HepG2 (cell line): Measurements from ENCODE around the gene ADAMTS4. TPM values are rescaled to one million over a fixed set of nuclear protein-coding genes. Genes with fewer than 3 reads are reported as not detected.
A peak's percentile ranks its signal among the peaks of the same experiment; 100 is the strongest.

ENCODE experiments used
- AGO1 ChIP-seq: fragments of 200-400 bp; formaldehyde crosslinking; IDR thresholded peaks from 2 replicates; pipeline ENCODE4 v1.6.1; 2017; ENCODE audit warnings: mild to moderate bottlenecking, low read depth, low read length, moderate library complexity; ENCODE audit not compliant: poor library complexity, severe bottlenecking
- CBX2 ChIP-seq, 2 experiments: fragments of 200-600 bp in 1 of 2; sonication (generic); formaldehyde crosslinking in 1 of 2; IDR thresholded peaks; 2 replicates each; pipeline versions ENCODE4 v1.7.0 to v1.8.1; 2018 to 2022; ENCODE audit warnings: low read depth in 2 of 2, low read length in 1 of 2, mild to moderate bottlenecking in 1 of 2, missing genetic modification reagents in 1 of 2
- GABPB1 ChIP-seq: IDR thresholded peaks from 2 replicates; pipeline ENCODE4 v1.6.1; 2016; ENCODE audit warnings: mild to moderate bottlenecking, missing genetic modification reagents, moderate library complexity, missing compliant biosample characterization
- MYC ChIP-seq: sonication (generic); formaldehyde crosslinking; IDR thresholded peaks from 2 replicates; pipeline ENCODE4 v1.9.0; 2021; ENCODE audit warnings: missing genetic modification reagents, borderline replicate concordance
- RBM22 ChIP-seq: fragments of 200-400 bp; formaldehyde crosslinking; optimal IDR thresholded peaks from 2 replicates; pipeline ENCODE3; 2017; ENCODE audit warnings: mild to moderate bottlenecking, low read length, moderate library complexity
- RFX3 ChIP-seq: IDR thresholded peaks from 2 replicates; pipeline ENCODE4 v1.6.1; 2016; ENCODE audit warnings: missing biosample characterization, missing genetic modification reagents
- RFXANK ChIP-seq: IDR thresholded peaks from 2 replicates; pipeline ENCODE4 v1.6.1; 2016
- SMARCC2 ChIP-seq: fragments of 450-650 bp; IDR thresholded peaks from 2 replicates; pipeline ENCODE4 v1.6.1; 2017; ENCODE audit warnings: antibody characterized with exemption, mild to moderate bottlenecking
- YEATS2 ChIP-seq: sonication (generic); formaldehyde crosslinking; IDR thresholded peaks from 2 replicates; pipeline ENCODE4 v1.4.0; 2020; ENCODE audit warnings: missing genetic modification reagents, borderline replicate concordance
- ZC3H13 ChIP-seq: sonication (generic); formaldehyde crosslinking; IDR thresholded peaks from 2 replicates; pipeline ENCODE4 v1.8.1; 2023; ENCODE audit warnings: mild to moderate bottlenecking, missing genetic modification reagents, moderate library complexity
- ZEB1 ChIP-seq: IDR thresholded peaks from 2 replicates; pipeline ENCODE4 v1.6.1; 2012; ENCODE audit warnings: mild to moderate bottlenecking, low read depth, inconsistent platforms; ENCODE audit not compliant: insufficient replicate concordance
- ZNF138 ChIP-seq: sonication (generic); formaldehyde crosslinking; IDR thresholded peaks from 2 replicates; pipeline ENCODE4 v1.5.0; 2020; ENCODE audit warnings: mild to moderate bottlenecking, low read depth, missing genetic modification reagents
- ZNF253 ChIP-seq: sonication (generic); formaldehyde crosslinking; IDR thresholded peaks from 2 replicates; pipeline ENCODE4 v1.8.0; 2022; ENCODE audit warnings: mild to moderate bottlenecking, missing genetic modification reagents, borderline replicate concordance
- ZNF460 ChIP-seq: sonication (generic); formaldehyde crosslinking; IDR thresholded peaks from 2 replicates; pipeline ENCODE4 v1.5.1; 2020; ENCODE audit warnings: missing genetic modification reagents, mild to moderate bottlenecking, borderline replicate concordance
- polyA plus RNA-seq, 8 experiments: library from polyadenylated mRNA; depleted of rRNA in 3 of 8; stranded (reverse) in 7 of 8; unstranded in 1 of 8; fragments of >200 nt; fragmentation: Illumina TruSeq in 4 of 8; extraction: Trizol in 4 of 8; gene quantifications; 2 replicates each; pipeline versions ENCODE4 v1.2.1 to v1.2.3, GENCODE V29; 2011 to 2016; ENCODE audit warnings: low read depth in 4 of 8, missing spikeins in 1 of 8, mixed read lengths in 1 of 8; ENCODE audit not compliant: insufficient read depth in 1 of 8
- total RNA-seq, 5 experiments: library from RNA; depleted of rRNA; stranded (reverse); fragments of >200 nt; fragmentation: Illumina TruSeq; extraction: Trizol; gene quantifications; 2 replicates each; pipeline ENCODE4 v1.2.3, GENCODE V29; 2016; ENCODE audit warnings: low read depth in 1 of 5
- TF ChIP-seq, protein P1 (sequence below): IDR thresholded peaks from 2 replicates; pipeline ENCODE4 v1.6.1; 2012; ENCODE audit warnings: low read depth, low read length, improper control_type of control experiment
- TF ChIP-seq, protein P2 (sequence below): sonication (generic); formaldehyde crosslinking; IDR thresholded peaks from 2 replicates; pipeline ENCODE4 v1.5.1; 2020; ENCODE audit warnings: missing genetic modification reagents, mild to moderate bottlenecking, borderline replicate concordance
- TF ChIP-seq, protein P3 (sequence below): sonication (generic); formaldehyde crosslinking; IDR thresholded peaks from 2 replicates; pipeline ENCODE4 v1.9.0; 2021; ENCODE audit warnings: missing genetic modification reagents, mild to moderate bottlenecking, borderline replicate concordance
- TF ChIP-seq, protein P4 (sequence below): sonication (generic); formaldehyde crosslinking; IDR thresholded peaks from 2 replicates; pipeline ENCODE4 v1.4.0; 2020; ENCODE audit warnings: missing genetic modification reagents
- TF ChIP-seq, protein P5 (sequence below): IDR thresholded peaks from 2 replicates; pipeline ENCODE4 v1.6.1; 2016; ENCODE audit warnings: missing compliant biosample characterization, missing genetic modification reagents, borderline replicate concordance
- TF ChIP-seq, protein P6 (sequence below): IDR thresholded peaks from 2 replicates; pipeline ENCODE4 v1.6.1; 2016; ENCODE audit warnings: low read depth, control low read depth

Gene ADAMTS4
- total and polyA plus RNA-seq, 2 of the 13 experiments (the other 11 are each of a cell fraction or from before 2014, with no cell fraction given), result 0.51 to 1.7 TPM

DNA sequence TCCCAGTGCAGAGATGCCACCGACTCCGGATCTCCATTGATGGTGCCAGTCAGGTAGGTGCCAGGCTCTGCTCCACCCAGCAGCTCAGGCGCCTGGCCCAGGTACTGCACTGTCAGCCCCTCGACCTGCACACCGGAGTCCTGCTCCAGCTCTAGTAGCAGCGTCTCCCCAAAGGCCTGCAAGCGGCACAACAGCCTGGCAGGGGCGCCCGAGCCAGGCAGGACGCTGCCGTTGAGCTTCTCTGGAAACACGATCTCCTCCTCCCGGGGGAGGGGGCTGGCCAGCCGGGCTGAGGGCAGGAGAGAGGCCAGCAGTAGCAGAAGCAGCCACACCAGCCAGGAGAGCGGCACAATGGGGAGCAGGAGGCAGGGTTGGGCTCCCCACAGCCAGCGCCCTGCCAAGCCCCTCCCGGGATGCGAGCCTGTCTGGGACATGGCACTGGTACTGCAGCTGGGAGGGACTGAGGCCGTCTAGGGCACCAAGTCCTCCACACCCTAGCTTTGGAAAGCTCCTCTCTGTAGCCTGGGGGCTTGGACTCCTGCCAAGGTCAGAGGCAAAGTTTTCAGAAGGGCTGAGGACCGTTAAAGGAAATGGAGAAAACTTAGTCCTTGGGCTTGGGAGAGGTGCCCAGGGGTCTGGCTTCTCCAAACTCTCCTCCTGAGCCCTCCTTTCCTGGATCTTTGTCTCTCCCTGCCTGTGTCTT, 509 bp downstream of the ADAMTS4 start (continued):
- TF ChIP-seq ZNF253 (CRISPR knock-in tag), result no peak
- no peak for TF ChIP-seq ZC3H13 (CRISPR knock-in tag)
- TF ChIP-seq AGO1, result peak; percentile 57
- no peak for TF ChIP-seq ZNF460 (CRISPR knock-in tag)
- TF ChIP-seq, protein P1, sequence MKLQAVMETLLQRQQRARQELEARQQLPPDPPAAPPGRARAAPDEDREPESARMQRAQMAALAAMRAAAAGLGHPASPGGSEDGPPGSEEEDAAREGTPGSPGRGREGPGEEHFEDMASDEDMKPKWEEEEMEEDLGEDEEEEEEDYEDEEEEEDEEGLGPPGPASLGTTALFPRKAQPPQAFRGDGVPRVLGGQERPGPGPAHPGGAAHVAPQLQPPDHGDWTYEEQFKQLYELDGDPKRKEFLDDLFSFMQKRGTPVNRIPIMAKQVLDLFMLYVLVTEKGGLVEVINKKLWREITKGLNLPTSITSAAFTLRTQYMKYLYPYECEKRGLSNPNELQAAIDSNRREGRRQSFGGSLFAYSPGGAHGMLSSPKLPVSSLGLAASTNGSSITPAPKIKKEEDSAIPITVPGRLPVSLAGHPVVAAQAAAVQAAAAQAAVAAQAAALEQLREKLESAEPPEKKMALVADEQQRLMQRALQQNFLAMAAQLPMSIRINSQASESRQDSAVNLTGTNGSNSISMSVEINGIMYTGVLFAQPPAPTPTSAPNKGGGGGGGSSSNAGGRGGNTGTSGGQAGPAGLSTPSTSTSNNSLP, result no peak
- TF ChIP-seq, protein P2, sequence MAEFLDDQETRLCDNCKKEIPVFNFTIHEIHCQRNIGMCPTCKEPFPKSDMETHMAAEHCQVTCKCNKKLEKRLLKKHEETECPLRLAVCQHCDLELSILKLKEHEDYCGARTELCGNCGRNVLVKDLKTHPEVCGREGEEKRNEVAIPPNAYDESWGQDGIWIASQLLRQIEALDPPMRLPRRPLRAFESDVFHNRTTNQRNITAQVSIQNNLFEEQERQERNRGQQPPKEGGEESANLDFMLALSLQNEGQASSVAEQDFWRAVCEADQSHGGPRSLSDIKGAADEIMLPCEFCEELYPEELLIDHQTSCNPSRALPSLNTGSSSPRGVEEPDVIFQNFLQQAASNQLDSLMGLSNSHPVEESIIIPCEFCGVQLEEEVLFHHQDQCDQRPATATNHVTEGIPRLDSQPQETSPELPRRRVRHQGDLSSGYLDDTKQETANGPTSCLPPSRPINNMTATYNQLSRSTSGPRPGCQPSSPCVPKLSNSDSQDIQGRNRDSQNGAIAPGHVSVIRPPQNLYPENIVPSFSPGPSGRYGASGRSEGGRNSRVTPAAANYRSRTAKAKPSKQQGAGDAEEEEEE (CRISPR knock-in tag), result no peak
- no peak for TF ChIP-seq RFX3 (CRISPR knock-in tag)
- TF ChIP-seq CBX2 (IDR thresholded peaks at IDR 0.05; ENCODE audit: low read depth, low read length), result no peak
- no peak for TF ChIP-seq CBX2 (CRISPR knock-in tag; IDR thresholded peaks at IDR 0.05; ENCODE audit: low read depth)
- no peak for TF ChIP-seq YEATS2 (CRISPR knock-in tag)
- TF ChIP-seq ZNF138 (CRISPR knock-in tag), result no peak
- TF ChIP-seq, protein P3, sequence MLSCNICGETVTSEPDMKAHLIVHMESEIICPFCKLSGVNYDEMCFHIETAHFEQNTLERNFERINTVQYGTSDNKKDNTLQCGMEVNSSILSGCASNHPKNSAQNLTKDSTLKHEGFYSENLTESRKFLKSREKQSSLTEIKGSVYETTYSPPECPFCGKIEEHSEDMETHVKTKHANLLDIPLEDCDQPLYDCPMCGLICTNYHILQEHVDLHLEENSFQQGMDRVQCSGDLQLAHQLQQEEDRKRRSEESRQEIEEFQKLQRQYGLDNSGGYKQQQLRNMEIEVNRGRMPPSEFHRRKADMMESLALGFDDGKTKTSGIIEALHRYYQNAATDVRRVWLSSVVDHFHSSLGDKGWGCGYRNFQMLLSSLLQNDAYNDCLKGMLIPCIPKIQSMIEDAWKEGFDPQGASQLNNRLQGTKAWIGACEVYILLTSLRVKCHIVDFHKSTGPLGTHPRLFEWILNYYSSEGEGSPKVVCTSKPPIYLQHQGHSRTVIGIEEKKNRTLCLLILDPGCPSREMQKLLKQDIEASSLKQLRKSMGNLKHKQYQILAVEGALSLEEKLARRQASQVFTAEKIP, result no peak
- TF ChIP-seq ZEB1, result no peak
- TF ChIP-seq, protein P4, sequence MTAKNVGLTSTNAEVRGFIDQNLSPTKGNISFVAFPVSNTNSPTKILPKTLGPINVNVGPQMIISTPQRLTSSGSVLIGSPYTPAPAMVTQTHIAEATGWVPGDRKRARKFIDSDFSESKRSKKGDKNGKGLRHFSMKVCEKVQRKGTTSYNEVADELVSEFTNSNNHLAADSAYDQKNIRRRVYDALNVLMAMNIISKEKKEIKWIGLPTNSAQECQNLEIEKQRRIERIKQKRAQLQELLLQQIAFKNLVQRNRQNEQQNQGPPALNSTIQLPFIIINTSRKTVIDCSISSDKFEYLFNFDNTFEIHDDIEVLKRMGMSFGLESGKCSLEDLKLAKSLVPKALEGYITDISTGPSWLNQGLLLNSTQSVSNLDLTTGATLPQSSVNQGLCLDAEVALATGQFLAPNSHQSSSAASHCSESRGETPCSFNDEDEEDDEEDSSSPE (CRISPR knock-in tag), result no peak
- TF ChIP-seq, protein P5, sequence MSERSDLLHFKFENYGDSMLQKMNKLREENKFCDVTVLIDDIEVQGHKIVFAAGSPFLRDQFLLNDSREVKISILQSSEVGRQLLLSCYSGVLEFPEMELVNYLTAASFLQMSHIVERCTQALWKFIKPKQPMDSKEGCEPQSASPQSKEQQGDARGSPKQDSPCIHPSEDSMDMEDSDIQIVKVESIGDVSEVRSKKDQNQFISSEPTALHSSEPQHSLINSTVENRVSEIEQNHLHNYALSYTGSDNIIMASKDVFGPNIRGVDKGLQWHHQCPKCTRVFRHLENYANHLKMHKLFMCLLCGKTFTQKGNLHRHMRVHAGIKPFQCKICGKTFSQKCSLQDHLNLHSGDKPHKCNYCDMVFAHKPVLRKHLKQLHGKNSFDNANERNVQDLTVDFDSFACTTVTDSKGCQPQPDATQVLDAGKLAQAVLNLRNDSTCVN (CRISPR knock-in tag), result no peak
- peak; percentile 22; the same call in 1 of the 2 replicates for TF ChIP-seq MYC
- no peak for TF ChIP-seq RFXANK (CRISPR knock-in tag)
- peak; percentile 38; the same call in 1 of the 2 replicates for TF ChIP-seq GABPB1
- TF ChIP-seq, protein P6, sequence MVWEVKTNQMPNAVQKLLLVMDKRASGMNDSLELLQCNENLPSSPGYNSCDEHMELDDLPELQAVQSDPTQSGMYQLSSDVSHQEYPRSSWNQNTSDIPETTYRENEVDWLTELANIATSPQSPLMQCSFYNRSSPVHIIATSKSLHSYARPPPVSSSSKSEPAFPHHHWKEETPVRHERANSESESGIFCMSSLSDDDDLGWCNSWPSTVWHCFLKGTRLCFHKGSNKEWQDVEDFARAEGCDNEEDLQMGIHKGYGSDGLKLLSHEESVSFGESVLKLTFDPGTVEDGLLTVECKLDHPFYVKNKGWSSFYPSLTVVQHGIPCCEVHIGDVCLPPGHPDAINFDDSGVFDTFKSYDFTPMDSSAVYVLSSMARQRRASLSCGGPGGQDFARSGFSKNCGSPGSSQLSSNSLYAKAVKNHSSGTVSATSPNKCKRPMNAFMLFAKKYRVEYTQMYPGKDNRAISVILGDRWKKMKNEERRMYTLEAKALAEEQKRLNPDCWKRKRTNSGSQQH, result no peak
- no peak for TF ChIP-seq RBM22
- no peak for TF ChIP-seq SMARCC2
